HEK293 (cell line): ENCODE measurements around the gene UBE4A.

Source experiments
- KLF9 ChIP-seq: fragments of 450-650 bp; formaldehyde crosslinking; IDR thresholded peaks from 2 replicates; pipeline ENCODE4 v1.5.1; 2016; ENCODE audit warnings: missing biosample characterization, missing genetic modification characterization, low read depth
- ZBTB20 ChIP-seq: fragments of 450-650 bp; formaldehyde crosslinking; IDR thresholded peaks from 2 replicates; pipeline ENCODE4 v1.5.1; 2016; ENCODE audit warnings: missing biosample characterization, missing genetic modification characterization
- ZEB2 ChIP-seq: fragments of 450-650 bp; formaldehyde crosslinking; IDR thresholded peaks from 2 replicates; pipeline ENCODE4 v1.5.1; 2016; ENCODE audit warnings: missing biosample characterization, missing genetic modification characterization
- ZNF610 ChIP-seq: fragments of 450-650 bp; formaldehyde crosslinking; IDR thresholded peaks from 2 replicates; pipeline ENCODE4 v1.5.1; 2016; ENCODE audit warnings: missing biosample characterization, missing genetic modification characterization, borderline replicate concordance
- ZNF837 ChIP-seq: fragments of 450-650 bp; formaldehyde crosslinking; IDR thresholded peaks from 2 replicates; pipeline ENCODE4 v1.5.1; 2016; ENCODE audit warnings: missing biosample characterization, missing genetic modification characterization
- TF ChIP-seq, protein P1 (sequence below): fragments of 450-650 bp; formaldehyde crosslinking; IDR thresholded peaks from 2 replicates; pipeline ENCODE4 v1.5.1; 2016; ENCODE audit warnings: missing biosample characterization, missing genetic modification characterization
- TF ChIP-seq, protein P2 (sequence below): fragments of 450-650 bp; formaldehyde crosslinking; IDR thresholded peaks from 2 replicates; pipeline ENCODE4 v1.5.1; 2016; ENCODE audit warnings: missing biosample characterization, missing genetic modification characterization
- TF ChIP-seq, protein P3 (sequence below): fragments of 450-650 bp; formaldehyde crosslinking; IDR thresholded peaks from 2 replicates; pipeline ENCODE4 v1.5.1; 2017; ENCODE audit warnings: missing biosample characterization, missing genetic modification characterization

DNA sequence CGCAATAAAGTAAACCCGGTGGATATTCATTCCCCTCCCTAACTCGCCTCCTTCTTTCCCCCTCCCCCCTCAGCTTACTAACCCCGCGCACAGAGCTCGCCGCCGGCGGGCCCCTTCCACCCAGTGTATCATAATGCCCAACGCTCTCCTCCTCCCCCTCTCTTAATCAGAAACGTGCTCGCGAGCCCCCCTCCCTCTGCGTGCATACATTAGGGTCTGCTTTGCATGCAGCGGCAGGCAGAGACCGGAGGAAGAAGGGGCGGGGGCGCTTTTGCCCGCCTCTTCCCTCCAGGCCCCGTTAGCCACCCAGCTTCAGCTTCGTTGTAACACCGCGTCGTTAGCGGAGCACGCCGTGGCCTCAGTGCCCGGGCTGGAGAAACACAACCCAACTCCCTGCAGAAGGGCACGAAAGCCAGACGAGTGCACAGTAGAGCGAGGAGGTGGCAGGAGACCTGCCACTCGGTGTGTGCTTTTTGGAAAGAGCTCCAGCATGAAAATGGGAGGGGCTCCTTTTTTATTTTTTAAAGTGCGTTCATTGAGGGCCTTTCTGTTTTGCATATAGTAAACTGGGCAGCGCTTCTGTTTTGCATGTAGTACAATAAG lies 76.0 kb downstream of the UBE4A start:
- TF ChIP-seq ZBTB20 (tag by site-specific recombination), result no peak; the same call in 1 of the 2 replicates
- TF ChIP-seq, protein P1, sequence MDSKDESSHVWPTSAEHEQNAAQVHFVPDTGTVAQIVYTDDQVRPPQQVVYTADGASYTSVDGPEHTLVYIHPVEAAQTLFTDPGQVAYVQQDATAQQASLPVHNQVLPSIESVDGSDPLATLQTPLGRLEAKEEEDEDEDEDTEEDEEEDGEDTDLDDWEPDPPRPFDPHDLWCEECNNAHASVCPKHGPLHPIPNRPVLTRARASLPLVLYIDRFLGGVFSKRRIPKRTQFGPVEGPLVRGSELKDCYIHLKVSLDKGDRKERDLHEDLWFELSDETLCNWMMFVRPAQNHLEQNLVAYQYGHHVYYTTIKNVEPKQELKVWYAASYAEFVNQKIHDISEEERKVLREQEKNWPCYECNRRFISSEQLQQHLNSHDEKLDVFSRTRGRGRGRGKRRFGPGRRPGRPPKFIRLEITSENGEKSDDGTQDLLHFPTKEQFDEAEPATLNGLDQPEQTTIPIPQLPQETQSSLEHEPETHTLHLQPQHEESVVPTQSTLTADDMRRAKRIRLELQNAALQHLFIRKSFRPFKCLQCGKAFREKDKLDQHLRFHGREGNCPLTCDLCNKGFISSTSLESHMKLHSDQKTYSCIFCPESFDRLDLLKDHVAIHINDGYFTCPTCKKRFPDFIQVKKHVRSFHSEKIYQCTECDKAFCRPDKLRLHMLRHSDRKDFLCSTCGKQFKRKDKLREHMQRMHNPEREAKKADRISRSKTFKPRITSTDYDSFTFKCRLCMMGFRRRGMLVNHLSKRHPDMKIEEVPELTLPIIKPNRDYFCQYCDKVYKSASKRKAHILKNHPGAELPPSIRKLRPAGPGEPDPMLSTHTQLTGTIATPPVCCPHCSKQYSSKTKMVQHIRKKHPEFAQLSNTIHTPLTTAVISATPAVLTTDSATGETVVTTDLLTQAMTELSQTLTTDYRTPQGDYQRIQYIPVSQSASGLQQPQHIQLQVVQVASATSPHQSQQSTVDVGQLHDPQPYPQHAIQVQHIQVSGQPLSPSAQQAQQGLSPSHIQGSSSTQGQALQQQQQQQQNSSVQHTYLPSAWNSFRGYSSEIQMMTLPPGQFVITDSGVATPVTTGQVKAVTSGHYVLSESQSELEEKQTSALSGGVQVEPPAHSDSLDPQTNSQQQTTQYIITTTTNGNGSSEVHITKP (tag by site-specific recombination), result peak; percentile 38; the same call in 1 of the 2 replicates
- no peak for TF ChIP-seq ZNF610
- peak; percentile 51 for TF ChIP-seq ZEB2 (tag by site-specific recombination)
- TF ChIP-seq, protein P2, sequence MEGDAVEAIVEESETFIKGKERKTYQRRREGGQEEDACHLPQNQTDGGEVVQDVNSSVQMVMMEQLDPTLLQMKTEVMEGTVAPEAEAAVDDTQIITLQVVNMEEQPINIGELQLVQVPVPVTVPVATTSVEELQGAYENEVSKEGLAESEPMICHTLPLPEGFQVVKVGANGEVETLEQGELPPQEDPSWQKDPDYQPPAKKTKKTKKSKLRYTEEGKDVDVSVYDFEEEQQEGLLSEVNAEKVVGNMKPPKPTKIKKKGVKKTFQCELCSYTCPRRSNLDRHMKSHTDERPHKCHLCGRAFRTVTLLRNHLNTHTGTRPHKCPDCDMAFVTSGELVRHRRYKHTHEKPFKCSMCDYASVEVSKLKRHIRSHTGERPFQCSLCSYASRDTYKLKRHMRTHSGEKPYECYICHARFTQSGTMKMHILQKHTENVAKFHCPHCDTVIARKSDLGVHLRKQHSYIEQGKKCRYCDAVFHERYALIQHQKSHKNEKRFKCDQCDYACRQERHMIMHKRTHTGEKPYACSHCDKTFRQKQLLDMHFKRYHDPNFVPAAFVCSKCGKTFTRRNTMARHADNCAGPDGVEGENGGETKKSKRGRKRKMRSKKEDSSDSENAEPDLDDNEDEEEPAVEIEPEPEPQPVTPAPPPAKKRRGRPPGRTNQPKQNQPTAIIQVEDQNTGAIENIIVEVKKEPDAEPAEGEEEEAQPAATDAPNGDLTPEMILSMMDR (tag by site-specific recombination), result no peak
- no peak; the same call in 1 of the 2 replicates for TF ChIP-seq KLF9 (tag by site-specific recombination)
- TF ChIP-seq, protein P3, sequence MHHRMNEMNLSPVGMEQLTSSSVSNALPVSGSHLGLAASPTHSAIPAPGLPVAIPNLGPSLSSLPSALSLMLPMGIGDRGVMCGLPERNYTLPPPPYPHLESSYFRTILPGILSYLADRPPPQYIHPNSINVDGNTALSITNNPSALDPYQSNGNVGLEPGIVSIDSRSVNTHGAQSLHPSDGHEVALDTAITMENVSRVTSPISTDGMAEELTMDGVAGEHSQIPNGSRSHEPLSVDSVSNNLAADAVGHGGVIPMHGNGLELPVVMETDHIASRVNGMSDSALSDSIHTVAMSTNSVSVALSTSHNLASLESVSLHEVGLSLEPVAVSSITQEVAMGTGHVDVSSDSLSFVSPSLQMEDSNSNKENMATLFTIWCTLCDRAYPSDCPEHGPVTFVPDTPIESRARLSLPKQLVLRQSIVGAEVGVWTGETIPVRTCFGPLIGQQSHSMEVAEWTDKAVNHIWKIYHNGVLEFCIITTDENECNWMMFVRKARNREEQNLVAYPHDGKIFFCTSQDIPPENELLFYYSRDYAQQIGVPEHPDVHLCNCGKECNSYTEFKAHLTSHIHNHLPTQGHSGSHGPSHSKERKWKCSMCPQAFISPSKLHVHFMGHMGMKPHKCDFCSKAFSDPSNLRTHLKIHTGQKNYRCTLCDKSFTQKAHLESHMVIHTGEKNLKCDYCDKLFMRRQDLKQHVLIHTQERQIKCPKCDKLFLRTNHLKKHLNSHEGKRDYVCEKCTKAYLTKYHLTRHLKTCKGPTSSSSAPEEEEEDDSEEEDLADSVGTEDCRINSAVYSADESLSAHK (tag by site-specific recombination), result no peak
- TF ChIP-seq ZNF837 (tag by site-specific recombination), result no peak
